Superior temporal gyrus (tissue), 1 donor: Measurements from ENCODE around the gene GABRP.

Source experiments
- DNase-seq: peaks from one replicate; pipeline ENCODE4 v3.0.0-alpha.2; 2016; ENCODE audit errors: extremely low spot score

GABRP gene

DNA sequence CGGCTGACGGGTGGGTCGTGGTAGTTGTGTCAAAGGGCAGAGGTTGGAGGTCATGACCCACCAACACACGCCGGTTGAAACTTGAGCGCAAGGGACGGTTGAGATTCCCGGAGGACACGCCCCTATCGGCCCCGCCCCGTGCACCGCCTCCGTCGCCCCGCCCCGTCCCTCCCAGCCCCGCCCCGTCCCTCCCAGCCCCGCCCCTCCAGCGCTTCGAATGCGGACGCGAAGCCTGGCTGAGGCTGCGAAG lies 78.1 kb downstream of the GABRP start:
- no peak for DNase-seq

DNA sequence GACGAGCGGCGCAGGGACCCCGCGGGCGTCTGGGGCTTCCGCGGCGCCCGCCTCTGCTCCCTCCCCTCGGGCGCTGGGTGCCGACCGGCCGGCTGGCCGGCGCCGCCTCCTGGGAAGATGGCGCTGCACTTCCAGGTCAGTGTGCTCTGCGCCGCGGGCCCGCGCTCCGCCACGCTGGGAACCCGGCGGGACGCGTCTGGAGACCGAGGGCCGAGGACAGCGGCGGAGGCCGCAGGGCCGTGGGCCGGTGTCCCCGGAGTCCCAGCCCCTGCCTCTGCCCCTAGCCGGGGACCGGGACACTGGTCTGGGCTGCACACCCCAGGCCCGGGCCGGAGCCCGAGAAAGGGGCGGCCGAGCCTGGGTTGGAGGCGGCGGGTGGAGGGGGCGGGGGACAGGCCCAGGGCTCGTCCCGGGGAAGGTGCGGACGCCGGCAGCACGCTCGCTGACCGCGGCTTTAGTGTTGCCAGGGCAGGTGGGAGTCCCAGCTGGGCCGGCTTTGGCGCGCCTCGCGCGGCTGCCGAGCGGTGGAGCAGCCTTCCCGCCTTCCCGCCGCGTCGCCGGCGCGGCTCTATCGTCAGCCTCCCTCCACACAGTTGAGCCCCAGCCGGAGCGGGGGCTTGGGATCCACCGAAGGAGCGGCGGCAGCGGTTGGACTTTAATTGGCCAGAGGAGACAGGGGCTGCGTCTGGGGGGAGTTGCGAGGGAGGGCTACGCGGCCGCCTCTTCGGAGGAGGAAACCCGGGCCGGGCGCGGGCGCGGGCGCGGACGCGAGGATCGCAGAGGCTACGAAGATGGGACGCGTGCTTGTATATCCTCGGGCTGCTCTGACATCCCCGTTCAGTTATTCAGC lies 78.6 kb downstream of the GABRP start, which contains the start of gene RANBP17:
Gene RANBP17, plus strand, starts transcription at position 102 of the 850 bp plus-strand sequence.
- no peak for DNase-seq

DNA sequence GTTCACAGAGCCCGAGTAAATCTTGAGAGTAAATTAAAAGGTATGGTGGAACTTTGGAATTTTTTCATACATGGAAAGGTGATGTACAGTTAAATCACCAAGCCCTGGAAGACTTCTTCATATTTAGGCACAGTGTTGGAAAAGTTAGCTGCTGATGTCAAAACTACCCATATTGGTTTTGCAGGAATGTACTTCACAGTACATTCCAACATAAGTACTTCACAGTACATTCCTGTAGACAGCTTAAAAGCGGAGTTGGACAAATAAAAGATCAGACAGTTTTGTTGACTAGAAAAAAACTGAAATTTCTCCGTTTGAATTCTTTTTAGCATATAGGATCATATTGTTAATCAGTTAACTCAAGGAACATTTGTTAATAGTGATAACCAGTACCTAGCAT lies 80.1 kb downstream of the GABRP start:
- no peak for DNase-seq
